ENCODE results near the gene SPRR5. TPM values are rescaled to one million over a fixed set of nuclear protein-coding genes. Genes with fewer than 3 reads are reported as not detected.

The SPRR5 gene
- total and polyA plus RNA-seq, 4 donors = not detected

DNA sequence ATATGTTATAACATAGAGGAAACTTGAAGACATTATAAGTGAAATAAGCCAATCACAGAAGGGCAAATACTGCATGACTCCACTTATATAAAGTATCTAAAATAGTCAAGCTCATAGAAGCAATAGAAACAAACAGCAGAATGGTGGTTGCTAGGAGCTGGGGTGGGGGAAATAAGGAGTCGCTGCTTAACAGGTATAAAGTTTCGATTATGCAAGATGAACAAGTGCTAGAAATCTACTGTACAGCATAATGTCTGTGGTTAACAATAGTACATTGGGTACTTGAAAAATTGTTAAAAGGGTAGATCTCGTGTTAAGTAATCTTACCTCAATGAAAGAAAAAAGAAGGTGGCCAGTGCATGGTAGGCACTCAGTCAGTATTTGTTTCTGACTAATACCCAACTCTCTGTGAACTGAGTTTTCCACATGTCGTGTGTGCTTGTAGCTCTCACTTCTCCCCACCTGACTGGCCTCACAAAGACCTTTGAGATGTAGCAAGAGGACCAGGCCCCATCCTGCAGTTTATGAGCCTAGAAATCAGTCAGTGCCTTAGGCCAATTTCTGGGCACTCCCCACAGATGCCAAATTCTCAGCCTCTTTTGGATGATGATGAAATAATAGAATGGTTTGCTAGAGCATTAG lies 14.7 kb upstream of the SPRR5 start:
- no peak overlapping the region for H3K27ac ChIP-seq (ENCODE audit: low read depth in 1 of 2, low read length in 2 of 2)
- peaks cover 0 to 6% (median 2%) of the 10 kb centered on the region in 4 donors for H3K4me1 ChIP-seq (ENCODE audit: control insufficient read depth in 4 of 4, insufficient read depth in 4 of 4, low read length in 3 of 4)
- TF ChIP-seq HNF4A (conservative IDR thresholded peaks at IDR 0.05) = no peak
- TF ChIP-seq, protein P1, sequence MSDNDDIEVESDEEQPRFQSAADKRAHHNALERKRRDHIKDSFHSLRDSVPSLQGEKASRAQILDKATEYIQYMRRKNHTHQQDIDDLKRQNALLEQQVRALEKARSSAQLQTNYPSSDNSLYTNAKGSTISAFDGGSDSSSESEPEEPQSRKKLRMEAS (IDR thresholded peaks at IDR 0.05) = no peak
- TF ChIP-seq SP1 (IDR thresholded peaks at IDR 0.05) = no peak
- no peak for TF ChIP-seq TAF1 (conservative IDR thresholded peaks at IDR 0.05)
- no peak for TF ChIP-seq HNF4G (IDR thresholded peaks at IDR 0.05)
- no peak for TF ChIP-seq RAD21 (IDR thresholded peaks at IDR 0.05)
- TF ChIP-seq FOXA2 (IDR thresholded peaks at IDR 0.05) = no peak
- TF ChIP-seq, protein P2, sequence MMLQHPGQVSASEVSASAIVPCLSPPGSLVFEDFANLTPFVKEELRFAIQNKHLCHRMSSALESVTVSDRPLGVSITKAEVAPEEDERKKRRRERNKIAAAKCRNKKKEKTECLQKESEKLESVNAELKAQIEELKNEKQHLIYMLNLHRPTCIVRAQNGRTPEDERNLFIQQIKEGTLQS (IDR thresholded peaks at IDR 0.05) = no peak
- TF ChIP-seq, protein P3, sequence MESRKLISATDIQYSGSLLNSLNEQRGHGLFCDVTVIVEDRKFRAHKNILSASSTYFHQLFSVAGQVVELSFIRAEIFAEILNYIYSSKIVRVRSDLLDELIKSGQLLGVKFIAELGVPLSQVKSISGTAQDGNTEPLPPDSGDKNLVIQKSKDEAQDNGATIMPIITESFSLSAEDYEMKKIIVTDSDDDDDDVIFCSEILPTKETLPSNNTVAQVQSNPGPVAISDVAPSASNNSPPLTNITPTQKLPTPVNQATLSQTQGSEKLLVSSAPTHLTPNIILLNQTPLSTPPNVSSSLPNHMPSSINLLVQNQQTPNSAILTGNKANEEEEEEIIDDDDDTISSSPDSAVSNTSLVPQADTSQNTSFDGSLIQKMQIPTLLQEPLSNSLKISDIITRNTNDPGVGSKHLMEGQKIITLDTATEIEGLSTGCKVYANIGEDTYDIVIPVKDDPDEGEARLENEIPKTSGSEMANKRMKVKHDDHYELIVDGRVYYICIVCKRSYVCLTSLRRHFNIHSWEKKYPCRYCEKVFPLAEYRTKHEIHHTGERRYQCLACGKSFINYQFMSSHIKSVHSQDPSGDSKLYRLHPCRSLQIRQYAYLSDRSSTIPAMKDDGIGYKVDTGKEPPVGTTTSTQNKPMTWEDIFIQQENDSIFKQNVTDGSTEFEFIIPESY (IDR thresholded peaks at IDR 0.05) = no peak
- TF ChIP-seq RXRA (IDR thresholded peaks at IDR 0.05) = no peak
- no peak for TF ChIP-seq JUND (IDR thresholded peaks at IDR 0.05)
- TF ChIP-seq FOXA1 (IDR thresholded peaks at IDR 0.05) = no peak
- no peak for TF ChIP-seq EGR1 (IDR thresholded peaks at IDR 0.05; ENCODE audit: low read depth in 2 of 2)
- TF ChIP-seq, protein P4, sequence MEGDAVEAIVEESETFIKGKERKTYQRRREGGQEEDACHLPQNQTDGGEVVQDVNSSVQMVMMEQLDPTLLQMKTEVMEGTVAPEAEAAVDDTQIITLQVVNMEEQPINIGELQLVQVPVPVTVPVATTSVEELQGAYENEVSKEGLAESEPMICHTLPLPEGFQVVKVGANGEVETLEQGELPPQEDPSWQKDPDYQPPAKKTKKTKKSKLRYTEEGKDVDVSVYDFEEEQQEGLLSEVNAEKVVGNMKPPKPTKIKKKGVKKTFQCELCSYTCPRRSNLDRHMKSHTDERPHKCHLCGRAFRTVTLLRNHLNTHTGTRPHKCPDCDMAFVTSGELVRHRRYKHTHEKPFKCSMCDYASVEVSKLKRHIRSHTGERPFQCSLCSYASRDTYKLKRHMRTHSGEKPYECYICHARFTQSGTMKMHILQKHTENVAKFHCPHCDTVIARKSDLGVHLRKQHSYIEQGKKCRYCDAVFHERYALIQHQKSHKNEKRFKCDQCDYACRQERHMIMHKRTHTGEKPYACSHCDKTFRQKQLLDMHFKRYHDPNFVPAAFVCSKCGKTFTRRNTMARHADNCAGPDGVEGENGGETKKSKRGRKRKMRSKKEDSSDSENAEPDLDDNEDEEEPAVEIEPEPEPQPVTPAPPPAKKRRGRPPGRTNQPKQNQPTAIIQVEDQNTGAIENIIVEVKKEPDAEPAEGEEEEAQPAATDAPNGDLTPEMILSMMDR (IDR thresholded peaks at IDR 0.05; ENCODE audit: low read depth, low read length, missing input control) = no peak
- TF ChIP-seq YY1 (IDR thresholded peaks at IDR 0.05) = no peak
- no peak for TF ChIP-seq GABPA (IDR thresholded peaks at IDR 0.05 in 1 of 2, conservative IDR thresholded peaks at IDR 0.05 in 1 of 2)
- TF ChIP-seq, protein P5, sequence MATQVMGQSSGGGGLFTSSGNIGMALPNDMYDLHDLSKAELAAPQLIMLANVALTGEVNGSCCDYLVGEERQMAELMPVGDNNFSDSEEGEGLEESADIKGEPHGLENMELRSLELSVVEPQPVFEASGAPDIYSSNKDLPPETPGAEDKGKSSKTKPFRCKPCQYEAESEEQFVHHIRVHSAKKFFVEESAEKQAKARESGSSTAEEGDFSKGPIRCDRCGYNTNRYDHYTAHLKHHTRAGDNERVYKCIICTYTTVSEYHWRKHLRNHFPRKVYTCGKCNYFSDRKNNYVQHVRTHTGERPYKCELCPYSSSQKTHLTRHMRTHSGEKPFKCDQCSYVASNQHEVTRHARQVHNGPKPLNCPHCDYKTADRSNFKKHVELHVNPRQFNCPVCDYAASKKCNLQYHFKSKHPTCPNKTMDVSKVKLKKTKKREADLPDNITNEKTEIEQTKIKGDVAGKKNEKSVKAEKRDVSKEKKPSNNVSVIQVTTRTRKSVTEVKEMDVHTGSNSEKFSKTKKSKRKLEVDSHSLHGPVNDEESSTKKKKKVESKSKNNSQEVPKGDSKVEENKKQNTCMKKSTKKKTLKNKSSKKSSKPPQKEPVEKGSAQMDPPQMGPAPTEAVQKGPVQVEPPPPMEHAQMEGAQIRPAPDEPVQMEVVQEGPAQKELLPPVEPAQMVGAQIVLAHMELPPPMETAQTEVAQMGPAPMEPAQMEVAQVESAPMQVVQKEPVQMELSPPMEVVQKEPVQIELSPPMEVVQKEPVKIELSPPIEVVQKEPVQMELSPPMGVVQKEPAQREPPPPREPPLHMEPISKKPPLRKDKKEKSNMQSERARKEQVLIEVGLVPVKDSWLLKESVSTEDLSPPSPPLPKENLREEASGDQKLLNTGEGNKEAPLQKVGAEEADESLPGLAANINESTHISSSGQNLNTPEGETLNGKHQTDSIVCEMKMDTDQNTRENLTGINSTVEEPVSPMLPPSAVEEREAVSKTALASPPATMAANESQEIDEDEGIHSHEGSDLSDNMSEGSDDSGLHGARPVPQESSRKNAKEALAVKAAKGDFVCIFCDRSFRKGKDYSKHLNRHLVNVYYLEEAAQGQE (IDR thresholded peaks at IDR 0.05) = no peak
- TF ChIP-seq NR2F2 (IDR thresholded peaks at IDR 0.05) = no peak
- no peak for DNase-seq (ENCODE audit: low spot score)
- no peak overlapping the region for H3K9ac ChIP-seq (ENCODE audit: low read depth in 1 of 2, low read length in 2 of 2)
- 83% methylated on average over 4 of the region's 4 CpGs for WGBS
- no peaks in the 10 kb centered on the region for H3K36me3 ChIP-seq (ENCODE audit: control insufficient read depth in 4 of 4, insufficient read depth in 3 of 4, low read depth in 1 of 4, low read length in 3 of 4)
- no peaks in the 10 kb centered on the region for H3K27me3 ChIP-seq (ENCODE audit: control insufficient read depth in 4 of 4, insufficient read depth in 4 of 4, low read length in 3 of 4)
- no peaks in the 10 kb centered on the region for H3K9me3 ChIP-seq (ENCODE audit: control insufficient read depth in 4 of 4, low read length in 3 of 4)
- H3K4me3 ChIP-seq (ENCODE audit: low read depth in 1 of 3, low read length in 3 of 3) = no peak overlapping the region

All from liver (tissue), 9 donors.